Subcutaneous adipose tissue (tissue), 4 donors: ENCODE data around the gene DPF3. TPM values are rescaled to one million over a fixed set of nuclear protein-coding genes. Genes with fewer than 3 reads are reported as not detected.

ENCODE experiments used
- CTCF ChIP-seq: fragments of 450-650 bp; IDR thresholded peaks from one replicate; pipeline ENCODE4 v1.5.1; 2016; ENCODE audit warnings: low read depth, mild to moderate bottlenecking, control low read depth, antibody characterized with exemption, moderate library complexity
- total RNA-seq, 4 donors: library from RNA; depleted of rRNA; stranded (reverse); fragments of >200 nt; gene quantifications; one replicate each; pipeline ENCODE4 v1.1.0, GENCODE V29; 2016

The DPF3 gene
- total RNA-seq, 4 donors from 2014 or later = 0.33 to 6.8 TPM; not detected in 2

GRCh38 chr14:72847721-72848120 lies 46.2 kb downstream of the DPF3 start:
- TF ChIP-seq CTCF = no peak

- no peak for TF ChIP-seq CTCF
These were observed 48.2 kb downstream of the DPF3 start for GRCh38 chr14:72845683-72846082.

DNA sequence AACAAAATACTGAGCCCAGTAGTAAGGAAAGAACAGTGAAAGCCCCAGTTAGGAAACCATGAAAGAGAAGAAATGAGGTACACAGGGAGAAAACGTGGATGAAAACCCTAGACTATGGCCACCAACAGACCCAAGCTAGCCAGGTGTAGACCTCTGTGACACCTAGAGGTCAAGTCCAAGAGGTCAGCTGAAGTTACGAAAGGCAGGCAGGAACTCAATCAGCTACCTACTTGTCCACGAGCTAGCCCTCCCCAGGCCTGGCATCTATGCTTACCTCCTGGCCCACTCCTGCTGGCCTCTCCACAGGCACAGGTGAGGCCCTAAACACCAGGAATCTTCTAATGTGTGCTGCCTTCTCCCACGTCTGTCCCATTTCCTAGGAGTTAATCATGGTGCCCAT lies 48.7 kb downstream of the DPF3 start:
- no peak for TF ChIP-seq CTCF

DNA sequence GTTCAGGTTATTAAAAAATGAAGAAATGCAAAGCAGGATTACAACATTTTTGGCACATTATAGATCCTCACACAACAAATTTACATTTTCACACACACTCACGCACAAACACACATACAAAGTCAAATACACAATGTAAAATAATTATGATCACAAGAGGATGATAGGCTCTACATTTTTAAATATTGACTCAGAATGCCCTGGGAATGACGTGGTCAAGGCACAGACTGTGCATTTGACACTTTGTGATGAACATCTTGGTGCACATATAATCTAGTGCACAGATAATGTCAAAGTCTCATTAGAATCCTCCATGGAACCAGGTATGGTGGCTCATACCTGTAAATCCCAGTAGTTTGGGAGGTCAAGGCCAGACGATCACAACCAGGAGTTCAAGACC lies 49.4 kb downstream of the DPF3 start:
- no peak for TF ChIP-seq CTCF

DNA sequence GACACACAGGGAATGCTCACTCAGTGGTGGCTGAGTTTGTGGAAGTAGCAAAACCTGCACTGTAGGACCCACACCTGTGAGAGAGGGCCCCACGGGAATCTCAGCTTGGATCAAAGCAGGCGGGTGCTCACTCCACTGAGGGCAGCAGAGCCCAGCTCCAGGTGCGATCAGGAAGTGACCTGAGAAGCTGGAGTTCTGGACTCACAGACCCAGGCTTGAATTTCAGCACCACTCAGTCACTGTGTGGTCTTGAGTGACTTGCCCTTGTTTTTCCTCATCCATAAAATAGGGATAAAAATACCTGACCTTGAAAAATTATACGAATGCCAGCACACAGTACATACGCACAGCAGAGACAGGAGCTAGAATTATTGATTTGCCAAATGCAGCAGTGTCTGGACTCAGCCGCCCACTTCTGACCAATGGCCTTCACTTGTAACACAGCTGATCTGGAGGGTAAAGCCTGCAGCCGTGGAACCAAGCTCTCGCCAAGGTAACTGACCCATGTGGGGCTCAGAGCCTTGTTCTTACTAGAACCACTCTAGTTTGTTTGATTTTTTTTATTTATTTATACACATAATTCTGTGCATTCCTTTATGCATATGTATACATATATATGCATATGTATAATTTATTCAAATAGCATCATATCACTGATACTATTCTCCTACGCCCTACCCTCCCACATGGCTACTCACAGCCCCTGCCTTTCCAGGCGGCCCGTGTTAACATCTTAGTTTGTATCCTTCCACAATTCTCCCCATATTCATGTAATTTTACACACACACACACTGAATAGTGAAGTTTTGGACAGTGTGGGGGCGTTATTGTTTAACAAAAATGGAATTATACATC lies 53.9 kb downstream of the DPF3 start:
- no peak for TF ChIP-seq CTCF

DNA sequence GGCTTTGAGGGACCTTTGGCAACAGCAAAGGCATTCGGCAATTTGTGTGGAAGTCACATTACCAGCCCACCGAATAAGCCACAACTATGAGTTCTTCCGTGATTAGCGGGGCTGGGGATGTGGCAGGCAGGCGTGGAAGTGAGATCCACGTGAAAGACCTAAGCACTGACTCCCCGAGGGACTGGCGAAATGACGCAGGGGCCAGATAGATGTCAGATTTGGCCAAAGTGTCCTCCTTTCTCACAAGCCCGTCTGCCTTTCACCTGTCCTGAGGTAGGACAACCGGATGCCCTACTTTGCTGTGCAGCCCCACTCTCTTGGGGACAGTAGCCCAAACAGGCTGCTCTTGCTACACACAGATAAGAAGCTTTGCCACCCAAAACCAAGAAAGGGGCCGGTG lies 54.5 kb downstream of the DPF3 start:
- no peak for TF ChIP-seq CTCF

- no peak for TF ChIP-seq CTCF
These were observed 57.8 kb downstream of the DPF3 start for GRCh38 chr14:72836085-72836484.
